CD4-positive, alpha-beta T cell (primary cell): ENCODE data around the gene LMNTD2. TPM values are rescaled to one million over a fixed set of nuclear protein-coding genes. Genes with fewer than 3 reads are reported as not detected.

ENCODE experiments used
- ATAC-seq: fragments of 200-7000 bp; cut with Tn5 transposase; one replicate; pipeline ENCODE4 v1.10.0; 2022; ENCODE audit warnings: mild to moderate bottlenecking; ENCODE audit not compliant: poor library complexity
- CTCF ChIA-PET: fragments of 350-600 bp; sonication (Branson Sonifier 250); formaldehyde crosslinking; loops from one replicate; lab custom pipeline; 2021; ENCODE audit warnings: antibody characterized with exemption, inconsistent platforms; lab: Charles Lee
- POLR2A ChIA-PET: fragments of 350-600 bp; sonication (Branson Sonifier 250); formaldehyde crosslinking; loops from one replicate; lab custom pipeline; 2021; ENCODE audit warnings: antibody characterized with exemption, inconsistent platforms; lab: Charles Lee
- DNase-seq, 14 experiments: peaks; one replicate each; pipeline ENCODE4 v3.0.0-alpha.2; 2013 to 2020; ENCODE audit warnings: mixed read lengths in 2 of 14
- H3K27ac ChIP-seq, 2 donors: one replicate each; pipeline versions ENCODE4 v1.5.1 to v1.7.0; 2013; ENCODE audit warnings: low read length in 2 of 2, low read depth in 1 of 2, mild to moderate bottlenecking in 1 of 2
- H3K27me3 ChIP-seq, 2 experiments: 1 replicate in 1 of 2; 2 replicates in 1 of 2; pipeline versions ENCODE4 v1.6.1 to v1.7.0; 2013; ENCODE audit warnings: low read length in 2 of 2, control low read depth in 1 of 2, mild to moderate bottlenecking in 1 of 2, moderate library complexity in 1 of 2; ENCODE audit not compliant: insufficient read depth in 2 of 2, control insufficient read depth in 1 of 2
- H3K36me3 ChIP-seq: one replicate; pipeline ENCODE4 v1.6.1; 2013; ENCODE audit warnings: low read length, control low read depth; ENCODE audit not compliant: insufficient read depth
- H3K4me1 ChIP-seq: one replicate; pipeline ENCODE4 v1.6.1; 2013; ENCODE audit warnings: low read length, control low read depth; ENCODE audit not compliant: insufficient read depth
- H3K4me3 ChIP-seq: one replicate; pipeline ENCODE4 v1.5.1; 2013; ENCODE audit warnings: mild to moderate bottlenecking, low read length, moderate library complexity
- H3K9me3 ChIP-seq, 2 experiments: 1 replicate in 1 of 2; 2 replicates in 1 of 2; pipeline versions ENCODE4 v1.6.1 to v1.7.0; 2013; ENCODE audit warnings: low read length in 2 of 2, mild to moderate bottlenecking in 2 of 2, control low read depth in 1 of 2, moderate library complexity in 1 of 2; ENCODE audit not compliant: control insufficient read depth in 1 of 2, insufficient read depth in 1 of 2
- H3K27ac Mint-ChIP-seq: one replicate; pipeline ENCODE4 v1.8.0; 2020; ENCODE audit warnings: mixed read lengths
- H3K27me3 Mint-ChIP-seq: one replicate; pipeline ENCODE4 v1.8.0; 2021; ENCODE audit warnings: mixed read lengths
- H3K36me3 Mint-ChIP-seq: one replicate; pipeline ENCODE4 v1.8.0; 2021; ENCODE audit warnings: low read depth, mixed read lengths
- H3K4me1 Mint-ChIP-seq: one replicate; pipeline ENCODE4 v1.8.0; 2021; ENCODE audit warnings: low read depth, mixed read lengths
- H3K4me3 Mint-ChIP-seq: one replicate; pipeline ENCODE4 v1.8.0; 2020; ENCODE audit warnings: mild to moderate bottlenecking, mixed read lengths
- H3K9me3 Mint-ChIP-seq: one replicate; pipeline ENCODE4 v1.8.0; 2020; ENCODE audit warnings: mixed read lengths
- intact Hi-C, 2 experiments: fragments of 100-400 bp; cut with DNase I in 1 of 2; cut with micrococcal nuclease in 1 of 2; formaldehyde crosslinking; loops; one replicate each; pipeline versions ENCODE4 v1.15.1 to v1.9.0; 2023 to 2025; cut with DNase I, micrococcal nuclease
- total RNA-seq, 174 experiments: library from RNA in 2 of 174; stranded (reverse) in 2 of 174; gene quantifications; one replicate each; pipeline ENCODE4 v1.2.3 and lab custom pipeline; 2021 to 2026
- TF ChIP-seq, protein P1 (sequence below): fragments of 200-600 bp; IDR thresholded peaks from one replicate; pipeline ENCODE4 v1.8.0; 2022; ENCODE audit warnings: antibody characterized with exemption, mild to moderate bottlenecking

LMNTD2 gene
- total RNA-seq, 2 experiments from 2014 or later, result 8.2 to 10.3 TPM

- intact Hi-C loops, result loop anchor here (1.0 to 10.0 kb wide), 4 partner anchors 8 to 126 kb away; partner anchors contain the start of genes DEAF1 (in 1 of the 2), LMNTD2 (in 1 of the 2), RASSF7 (in 1 of the 2) and RNH1 (in 1 of the 2)
- ATAC-seq (peak; percentile 91), DNase-seq (peak; percentile 81 to 97 (median 90))
- H3K4me3 ChIP-seq, result peak overlapping the region; percentile 70
- no peaks in the 10 kb centered on the region for H3K27me3 ChIP-seq
- ChIA-PET CTCF (interaction anchor here (0.9 to 1.8 kb wide), 3 partner anchors 9 to 14 kb away, joined by 3 to 9 read pairs (median 3); partner anchors contain the start of gene LMNTD2), POLR2A (interaction anchor here (1.1 to 3.1 kb wide), 10 partner anchors 9 to 361 kb away, joined by 3 to 21 read pairs (median 6); partner anchors contain the start of genes BET1L, DEAF1, IRF7 and LMNTD2)
- H3K36me3 ChIP-seq, result peaks cover 3% of the 10 kb centered on the region
- H3K27ac Mint-ChIP-seq, result no peak overlapping the region
- H3K27me3 Mint-ChIP-seq, result no peaks in the 10 kb centered on the region
- H3K4me1 Mint-ChIP-seq, result peaks cover 4% of the 10 kb centered on the region
- TF ChIP-seq, protein P1, sequence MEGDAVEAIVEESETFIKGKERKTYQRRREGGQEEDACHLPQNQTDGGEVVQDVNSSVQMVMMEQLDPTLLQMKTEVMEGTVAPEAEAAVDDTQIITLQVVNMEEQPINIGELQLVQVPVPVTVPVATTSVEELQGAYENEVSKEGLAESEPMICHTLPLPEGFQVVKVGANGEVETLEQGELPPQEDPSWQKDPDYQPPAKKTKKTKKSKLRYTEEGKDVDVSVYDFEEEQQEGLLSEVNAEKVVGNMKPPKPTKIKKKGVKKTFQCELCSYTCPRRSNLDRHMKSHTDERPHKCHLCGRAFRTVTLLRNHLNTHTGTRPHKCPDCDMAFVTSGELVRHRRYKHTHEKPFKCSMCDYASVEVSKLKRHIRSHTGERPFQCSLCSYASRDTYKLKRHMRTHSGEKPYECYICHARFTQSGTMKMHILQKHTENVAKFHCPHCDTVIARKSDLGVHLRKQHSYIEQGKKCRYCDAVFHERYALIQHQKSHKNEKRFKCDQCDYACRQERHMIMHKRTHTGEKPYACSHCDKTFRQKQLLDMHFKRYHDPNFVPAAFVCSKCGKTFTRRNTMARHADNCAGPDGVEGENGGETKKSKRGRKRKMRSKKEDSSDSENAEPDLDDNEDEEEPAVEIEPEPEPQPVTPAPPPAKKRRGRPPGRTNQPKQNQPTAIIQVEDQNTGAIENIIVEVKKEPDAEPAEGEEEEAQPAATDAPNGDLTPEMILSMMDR, result no peak
- H3K9me3 Mint-ChIP-seq, result no peaks in the 10 kb centered on the region
- H3K27ac ChIP-seq, result peak overlapping the region; percentile 17 to 69
- H3K9me3 ChIP-seq, result no peaks in the 10 kb centered on the region
- peaks cover 14% of the 10 kb centered on the region for H3K4me1 ChIP-seq
- H3K4me3 Mint-ChIP-seq, result peak overlapping the region; percentile 82
- peaks cover 2% of the 10 kb centered on the region for H3K36me3 Mint-ChIP-seq
Observed at GRCh38 chr11:568306-569157, 8.0 kb upstream of the LMNTD2 start.

GRCh38 chr11:567629-568292, 7.2 kb upstream of the LMNTD2 start:
- intact Hi-C loops, result loop anchor here (1.0 to 10.0 kb wide), 4 partner anchors 7 to 127 kb away; partner anchors contain the start of genes DEAF1 (in 1 of the 2), LMNTD2 (in 1 of the 2), RASSF7 (in 1 of the 2) and RNH1 (in 1 of the 2)
- peak overlapping the region; percentile 75 for H3K27ac Mint-ChIP-seq
- no peaks in the 10 kb centered on the region for H3K9me3 Mint-ChIP-seq
- peak in 2 of 14 experiments; percentile 49 to 66 for DNase-seq
- no peaks in the 10 kb centered on the region for H3K27me3 ChIP-seq
- peaks cover 8% of the 10 kb centered on the region for H3K36me3 ChIP-seq
- peaks cover 14% of the 10 kb centered on the region for H3K4me1 ChIP-seq
- POLR2A ChIA-PET, result interaction anchor here (0.6 to 3.1 kb wide), 10 partner anchors 8 to 361 kb away, joined by 3 to 21 read pairs (median 7); partner anchors contain the start of genes BET1L, DEAF1, IRF7 and LMNTD2
- H3K4me1 Mint-ChIP-seq, result peaks cover 4% of the 10 kb centered on the region
- no peaks in the 10 kb centered on the region for H3K27me3 Mint-ChIP-seq
- no peak overlapping the region for H3K27ac ChIP-seq
- peak overlapping the region; percentile 83 for H3K4me3 Mint-ChIP-seq
- CTCF ChIA-PET, result interaction anchor here (1.0 to 2.6 kb wide), 3 partner anchors 12 to 13 kb away, joined by 3 to 9 read pairs (median 7); no protein-coding TSS in a partner anchor
- peak; percentile 0 for ATAC-seq
- no peaks in the 10 kb centered on the region for H3K9me3 ChIP-seq
- TF ChIP-seq, protein P1, result no peak
- H3K4me3 ChIP-seq, result no peak overlapping the region
- peaks cover 4% of the 10 kb centered on the region for H3K36me3 Mint-ChIP-seq
